Measurements from ENCODE around the gene CAND2.

- TF ChIP-seq, protein P1, sequence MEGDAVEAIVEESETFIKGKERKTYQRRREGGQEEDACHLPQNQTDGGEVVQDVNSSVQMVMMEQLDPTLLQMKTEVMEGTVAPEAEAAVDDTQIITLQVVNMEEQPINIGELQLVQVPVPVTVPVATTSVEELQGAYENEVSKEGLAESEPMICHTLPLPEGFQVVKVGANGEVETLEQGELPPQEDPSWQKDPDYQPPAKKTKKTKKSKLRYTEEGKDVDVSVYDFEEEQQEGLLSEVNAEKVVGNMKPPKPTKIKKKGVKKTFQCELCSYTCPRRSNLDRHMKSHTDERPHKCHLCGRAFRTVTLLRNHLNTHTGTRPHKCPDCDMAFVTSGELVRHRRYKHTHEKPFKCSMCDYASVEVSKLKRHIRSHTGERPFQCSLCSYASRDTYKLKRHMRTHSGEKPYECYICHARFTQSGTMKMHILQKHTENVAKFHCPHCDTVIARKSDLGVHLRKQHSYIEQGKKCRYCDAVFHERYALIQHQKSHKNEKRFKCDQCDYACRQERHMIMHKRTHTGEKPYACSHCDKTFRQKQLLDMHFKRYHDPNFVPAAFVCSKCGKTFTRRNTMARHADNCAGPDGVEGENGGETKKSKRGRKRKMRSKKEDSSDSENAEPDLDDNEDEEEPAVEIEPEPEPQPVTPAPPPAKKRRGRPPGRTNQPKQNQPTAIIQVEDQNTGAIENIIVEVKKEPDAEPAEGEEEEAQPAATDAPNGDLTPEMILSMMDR (IDR thresholded peaks at IDR 0.05; ENCODE audit: poor library complexity) = no peak
- TF ChIP-seq EZH2phosphoT487 (IDR thresholded peaks at IDR 0.05; ENCODE audit: low read depth, severe bottlenecking, unreplicated experiment) = no peak
Observed at GRCh38 chr3:12808587-12808986, 12.1 kb downstream of the CAND2 start.

Data from hepatocyte (in vitro differentiated cells).